ENCODE results near the gene KCNQ5.

KCNQ5 gene

DNA sequence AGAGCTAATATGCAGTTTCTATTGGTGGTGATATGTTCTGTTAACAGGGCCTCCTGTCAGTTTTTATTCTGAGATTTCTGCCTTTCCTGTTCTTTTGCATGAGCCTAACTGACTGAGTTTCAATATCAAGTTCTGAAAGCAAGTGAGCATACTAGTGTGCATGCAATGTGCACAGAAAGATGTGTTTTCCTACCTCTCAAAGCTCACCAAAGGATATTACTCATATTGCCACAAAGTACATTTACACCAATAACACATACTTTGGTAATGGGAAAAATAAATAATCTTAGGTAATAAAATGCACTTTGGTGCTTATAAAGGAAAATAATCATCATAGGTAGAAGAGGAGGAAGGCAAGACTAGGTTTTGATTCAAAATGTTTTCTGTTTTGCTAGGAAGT, 408.4 kb downstream of the KCNQ5 start:
- no peak overlapping the region for H3K4me3 ChIP-seq (ENCODE audit: low read length)
- H3K9me3 ChIP-seq (ENCODE audit: low read length), result no peaks in the 10 kb centered on the region
- H2AFZ ChIP-seq (ENCODE audit: low read depth, low read length), result no peak overlapping the region
- H3K27me3 ChIP-seq (ENCODE audit: insufficient read depth, low read length), result no peaks in the 10 kb centered on the region
- no peaks in the 10 kb centered on the region for H3K4me1 ChIP-seq (ENCODE audit: insufficient read depth, low read length)
- H3K36me3 ChIP-seq (ENCODE audit: insufficient read depth, low read length), result no peaks in the 10 kb centered on the region

GRCh38 chr6:73030791-73031782, 409.2 kb downstream of the KCNQ5 start:
- H3K27me3 ChIP-seq (ENCODE audit: insufficient read depth, low read length), result no peaks in the 10 kb centered on the region
- no peaks in the 10 kb centered on the region for H3K4me1 ChIP-seq (ENCODE audit: insufficient read depth, low read length)
- H3K9me3 ChIP-seq (ENCODE audit: low read length), result no peaks in the 10 kb centered on the region
- no peak overlapping the region for H2AFZ ChIP-seq (ENCODE audit: low read depth, low read length)
- H3K4me3 ChIP-seq (ENCODE audit: low read length), result no peak overlapping the region
- H3K36me3 ChIP-seq (ENCODE audit: insufficient read depth, low read length), result no peaks in the 10 kb centered on the region

DNA sequence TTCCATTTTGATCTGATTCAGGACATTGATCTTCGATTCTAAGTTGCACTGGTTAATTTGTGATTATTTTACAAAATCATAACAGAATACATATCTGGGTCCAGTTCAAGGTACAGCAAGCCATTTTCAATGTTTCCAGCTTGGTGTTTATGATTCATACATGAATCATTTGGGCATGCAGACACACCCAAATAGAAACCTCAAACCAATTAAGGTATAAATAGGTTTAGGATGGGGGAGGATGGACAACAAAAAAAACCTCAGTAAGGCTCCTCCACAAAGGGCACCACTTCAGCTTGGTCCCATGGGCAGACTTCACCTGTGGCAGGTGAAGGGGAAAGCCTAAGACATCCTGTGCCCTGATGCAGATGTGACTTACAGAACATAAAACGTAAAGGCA, 410.7 kb downstream of the KCNQ5 start:
- H2AFZ ChIP-seq (ENCODE audit: low read depth, low read length), result no peak overlapping the region
- H3K4me1 ChIP-seq (ENCODE audit: insufficient read depth, low read length), result no peaks in the 10 kb centered on the region
- H3K27me3 ChIP-seq (ENCODE audit: insufficient read depth, low read length), result no peaks in the 10 kb centered on the region
- no peaks in the 10 kb centered on the region for H3K36me3 ChIP-seq (ENCODE audit: insufficient read depth, low read length)
- H3K9me3 ChIP-seq (ENCODE audit: low read length), result no peaks in the 10 kb centered on the region
- H3K4me3 ChIP-seq (ENCODE audit: low read length), result no peak overlapping the region

GRCh38 chr6:73036689-73037088, 414.8 kb downstream of the KCNQ5 start:
- Histone ChIP-seq H3K4me1 (ENCODE audit: insufficient read depth, low read length) (no peaks in the 10 kb centered on the region), H3K4me3 (ENCODE audit: low read length) (no peak overlapping the region), H3K36me3 (ENCODE audit: insufficient read depth, low read length) (no peaks in the 10 kb centered on the region), H2AFZ (ENCODE audit: low read depth, low read length) (no peak overlapping the region), H3K27me3 (ENCODE audit: insufficient read depth, low read length) (no peaks in the 10 kb centered on the region), H3K9me3 (ENCODE audit: low read length) (no peaks in the 10 kb centered on the region)

- no peaks in the 10 kb centered on the region for H3K36me3 ChIP-seq (ENCODE audit: insufficient read depth, low read length)
- H3K27me3 ChIP-seq (ENCODE audit: insufficient read depth, low read length), result no peaks in the 10 kb centered on the region
- no peaks in the 10 kb centered on the region for H3K4me1 ChIP-seq (ENCODE audit: insufficient read depth, low read length)
- H3K4me3 ChIP-seq (ENCODE audit: low read length), result no peak overlapping the region
- H3K9me3 ChIP-seq (ENCODE audit: low read length), result no peaks in the 10 kb centered on the region
- H2AFZ ChIP-seq (ENCODE audit: low read depth, low read length), result no peak overlapping the region
These were observed 419.2 kb downstream of the KCNQ5 start for GRCh38 chr6:73041051-73041450.

DNA sequence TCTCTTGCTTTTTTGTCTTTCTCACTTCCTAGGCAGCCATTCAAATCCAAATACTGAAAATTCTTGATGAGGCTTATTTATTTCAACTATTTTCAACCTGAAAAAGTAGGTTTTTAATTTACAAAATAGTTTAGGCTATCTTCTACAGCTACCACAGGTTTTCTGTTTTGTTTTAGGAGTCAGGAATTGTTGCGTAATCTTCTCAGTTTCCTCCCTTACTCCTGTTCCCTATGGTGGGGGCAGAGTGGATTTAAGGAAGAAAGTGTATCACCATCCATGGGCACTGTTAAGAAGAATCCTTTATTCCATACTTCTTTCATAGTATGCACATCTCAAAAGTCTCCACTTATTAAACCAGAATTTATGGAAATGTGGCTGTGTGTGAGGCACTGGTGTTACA, 421.0 kb downstream of the KCNQ5 start:
- Histone ChIP-seq H3K9me3 (ENCODE audit: low read length) (no peaks in the 10 kb centered on the region), H3K36me3 (ENCODE audit: insufficient read depth, low read length) (no peaks in the 10 kb centered on the region), H2AFZ (ENCODE audit: low read depth, low read length) (no peak overlapping the region), H3K27me3 (ENCODE audit: insufficient read depth, low read length) (no peaks in the 10 kb centered on the region), H3K4me3 (ENCODE audit: low read length) (no peak overlapping the region), H3K4me1 (ENCODE audit: insufficient read depth, low read length) (no peaks in the 10 kb centered on the region)

- H3K36me3 ChIP-seq (ENCODE audit: insufficient read depth, low read length), result no peaks in the 10 kb centered on the region
- H3K9me3 ChIP-seq (ENCODE audit: low read length), result no peaks in the 10 kb centered on the region
- no peak overlapping the region for H2AFZ ChIP-seq (ENCODE audit: low read depth, low read length)
- H3K4me3 ChIP-seq (ENCODE audit: low read length), result no peak overlapping the region
- no peaks in the 10 kb centered on the region for H3K27me3 ChIP-seq (ENCODE audit: insufficient read depth, low read length)
- H3K4me1 ChIP-seq (ENCODE audit: insufficient read depth, low read length), result no peaks in the 10 kb centered on the region
These were observed 421.6 kb downstream of the KCNQ5 start for GRCh38 chr6:73043446-73043845.

- no peaks in the 10 kb centered on the region for H3K9me3 ChIP-seq (ENCODE audit: low read length)
- H3K4me3 ChIP-seq (ENCODE audit: low read length), result no peak overlapping the region
- H3K36me3 ChIP-seq (ENCODE audit: insufficient read depth, low read length), result no peaks in the 10 kb centered on the region
- H3K4me1 ChIP-seq (ENCODE audit: insufficient read depth, low read length), result no peaks in the 10 kb centered on the region
- H2AFZ ChIP-seq (ENCODE audit: low read depth, low read length), result no peak overlapping the region
- no peaks in the 10 kb centered on the region for H3K27me3 ChIP-seq (ENCODE audit: insufficient read depth, low read length)
These were observed 423.7 kb downstream of the KCNQ5 start for GRCh38 chr6:73045609-73046008.

DNA sequence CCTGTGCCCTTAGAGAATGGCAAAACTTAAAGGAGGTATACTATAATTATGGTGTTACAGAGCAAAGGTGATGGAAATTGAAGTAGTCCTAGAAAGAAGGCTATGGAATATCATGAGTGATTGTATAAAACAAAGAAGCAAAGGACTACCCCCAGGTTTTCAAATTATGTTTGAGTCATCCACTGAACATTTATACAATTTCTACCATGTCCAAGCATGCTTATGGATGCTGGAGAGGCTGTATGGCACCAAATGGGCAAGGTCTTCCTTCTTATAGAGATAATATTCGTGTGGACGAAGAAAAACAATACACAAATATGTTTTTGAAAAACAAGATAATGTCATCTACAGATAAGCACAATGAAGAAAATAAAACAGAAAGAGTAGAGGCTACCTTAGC, 425.9 kb downstream of the KCNQ5 start:
- Histone ChIP-seq H3K27me3 (ENCODE audit: insufficient read depth, low read length) (no peaks in the 10 kb centered on the region), H3K4me3 (ENCODE audit: low read length) (no peak overlapping the region), H2AFZ (ENCODE audit: low read depth, low read length) (no peak overlapping the region), H3K36me3 (ENCODE audit: insufficient read depth, low read length) (no peaks in the 10 kb centered on the region), H3K4me1 (ENCODE audit: insufficient read depth, low read length) (no peaks in the 10 kb centered on the region), H3K9me3 (ENCODE audit: low read length) (no peaks in the 10 kb centered on the region)

GRCh38 chr6:73049971-73050594, 428.2 kb downstream of the KCNQ5 start:
- Histone ChIP-seq H3K9me3 (ENCODE audit: low read length) (no peaks in the 10 kb centered on the region), H2AFZ (ENCODE audit: low read depth, low read length) (no peak overlapping the region), H3K27me3 (ENCODE audit: insufficient read depth, low read length) (no peaks in the 10 kb centered on the region), H3K4me1 (ENCODE audit: insufficient read depth, low read length) (no peaks in the 10 kb centered on the region), H3K36me3 (ENCODE audit: insufficient read depth, low read length) (no peaks in the 10 kb centered on the region), H3K4me3 (ENCODE audit: low read length) (no peak overlapping the region)

DNA sequence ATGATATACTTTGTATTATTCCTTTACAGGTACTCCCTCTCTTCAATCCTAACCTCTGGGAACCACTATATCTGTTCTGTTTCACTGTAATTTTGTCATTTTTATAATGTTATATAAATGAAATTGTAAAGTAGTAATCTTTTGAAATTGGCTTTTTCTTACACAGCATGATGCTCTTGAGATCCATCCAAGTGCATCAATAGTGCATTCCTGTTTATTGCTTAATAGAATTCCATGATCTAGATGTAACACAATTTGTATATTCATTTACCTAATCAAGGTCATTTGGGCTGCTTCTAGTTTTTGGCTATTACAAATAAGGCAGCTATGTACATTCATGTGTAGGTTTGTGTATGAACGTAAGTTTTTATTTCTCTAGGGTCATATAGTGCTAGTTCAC, 428.8 kb downstream of the KCNQ5 start:
- Histone ChIP-seq H3K9me3 (ENCODE audit: low read length) (no peaks in the 10 kb centered on the region), H3K4me1 (ENCODE audit: insufficient read depth, low read length) (no peaks in the 10 kb centered on the region), H3K4me3 (ENCODE audit: low read length) (no peak overlapping the region), H3K36me3 (ENCODE audit: insufficient read depth, low read length) (no peaks in the 10 kb centered on the region), H3K27me3 (ENCODE audit: insufficient read depth, low read length) (no peaks in the 10 kb centered on the region), H2AFZ (ENCODE audit: low read depth, low read length) (no peak overlapping the region)

DNA sequence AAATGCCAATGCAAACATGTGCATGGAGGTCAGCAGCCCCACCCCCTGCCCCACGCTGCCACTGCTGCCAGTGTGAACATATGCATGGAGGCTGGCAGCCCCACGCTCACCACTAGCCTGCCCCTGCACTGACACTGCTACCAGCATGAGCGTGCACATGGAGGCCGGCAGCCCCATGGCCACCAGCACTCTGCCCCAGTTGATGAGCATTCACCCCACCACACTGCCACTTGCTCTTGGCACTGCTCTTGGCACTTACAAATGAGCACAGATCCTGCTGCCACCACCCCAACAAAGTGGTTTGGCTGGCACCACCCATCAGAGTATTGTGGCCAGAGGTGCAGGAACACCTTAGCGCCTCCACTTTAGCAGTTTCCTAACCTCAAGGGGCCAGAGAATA, 429.3 kb downstream of the KCNQ5 start:
- no peaks in the 10 kb centered on the region for H3K4me1 ChIP-seq (ENCODE audit: insufficient read depth, low read length)
- no peaks in the 10 kb centered on the region for H3K36me3 ChIP-seq (ENCODE audit: insufficient read depth, low read length)
- H2AFZ ChIP-seq (ENCODE audit: low read depth, low read length), result no peak overlapping the region
- no peaks in the 10 kb centered on the region for H3K9me3 ChIP-seq (ENCODE audit: low read length)
- no peak overlapping the region for H3K4me3 ChIP-seq (ENCODE audit: low read length)
- H3K27me3 ChIP-seq (ENCODE audit: insufficient read depth, low read length), result no peaks in the 10 kb centered on the region

GRCh38 chr6:73054958-73055357, 433.1 kb downstream of the KCNQ5 start:
- no peak overlapping the region for H3K4me3 ChIP-seq (ENCODE audit: low read length)
- no peaks in the 10 kb centered on the region for H3K27me3 ChIP-seq (ENCODE audit: insufficient read depth, low read length)

More at GRCh38 chr6:73054958-73055357, 433.1 kb downstream of the KCNQ5 start:
- Histone ChIP-seq H3K36me3 (ENCODE audit: insufficient read depth, low read length) (no peaks in the 10 kb centered on the region), H3K4me1 (ENCODE audit: insufficient read depth, low read length) (no peaks in the 10 kb centered on the region), H2AFZ (ENCODE audit: low read depth, low read length) (no peak overlapping the region), H3K9me3 (ENCODE audit: low read length) (no peaks in the 10 kb centered on the region)

Measured in neuron (in vitro differentiated cells).